Raji (cell line): Measurements from ENCODE around the gene SPAG16.

Experiments
- POLR2A ChIP-seq: IDR thresholded peaks from 2 replicates; pipeline ENCODE4 v1.6.1; 2011; ENCODE audit warnings: low read depth, low read length, control low read depth; ENCODE audit not compliant: insufficient read depth

Gene SPAG16

DNA sequence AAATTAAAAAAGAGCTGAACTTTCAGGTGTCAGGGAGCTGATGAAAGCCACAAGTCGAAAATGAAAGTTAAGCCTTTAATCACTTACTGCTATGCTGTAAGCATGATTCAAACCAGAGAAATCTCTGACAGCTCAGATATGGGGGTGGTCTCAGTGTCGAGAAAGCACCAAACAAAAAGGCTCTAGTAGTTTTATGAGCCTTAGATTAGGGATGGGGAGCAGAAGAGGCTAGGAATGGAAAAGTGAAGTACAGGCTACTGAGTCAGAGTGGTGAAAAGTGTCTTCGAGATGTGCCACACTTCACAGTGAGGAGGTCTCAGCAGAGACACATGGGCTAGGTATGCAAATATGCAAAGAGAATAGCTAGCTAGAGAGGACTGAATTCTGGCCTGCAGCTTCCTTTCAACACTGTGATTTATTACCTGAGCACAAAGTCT is 482.2 kb downstream of the SPAG16 start:
- TF ChIP-seq POLR2A, result no peak

- TF ChIP-seq POLR2A, result no peak
These were observed 503.6 kb downstream of the SPAG16 start for GRCh38 chr2:213787869-213788268.

- no peak for TF ChIP-seq POLR2A
These were observed 505.7 kb downstream of the SPAG16 start for GRCh38 chr2:213789940-213790339.

DNA sequence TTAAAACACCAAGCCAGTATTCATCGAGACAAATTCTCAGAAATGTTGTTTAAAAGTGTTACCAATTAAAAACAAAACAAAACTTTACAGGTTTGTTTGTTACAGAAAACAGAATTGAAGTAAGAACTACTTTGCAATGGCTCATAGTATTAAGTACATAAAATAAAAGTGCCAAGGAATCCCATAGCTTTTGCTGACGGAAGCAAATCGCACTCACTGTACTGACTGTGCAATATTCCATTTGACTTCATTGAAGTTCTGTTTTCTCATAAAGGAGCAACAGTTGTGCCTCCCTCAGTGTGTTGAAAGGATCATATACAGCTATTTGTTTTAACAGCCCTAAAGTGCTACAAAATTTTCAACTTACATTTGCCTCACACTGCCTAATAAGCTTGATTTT is 507.8 kb downstream of the SPAG16 start:
- TF ChIP-seq POLR2A, result no peak

GRCh38 chr2:213806125-213806726 is 522.0 kb downstream of the SPAG16 start:
- no peak for TF ChIP-seq POLR2A

GRCh38 chr2:213816583-213816982 is 532.3 kb downstream of the SPAG16 start:
- no peak for TF ChIP-seq POLR2A

DNA sequence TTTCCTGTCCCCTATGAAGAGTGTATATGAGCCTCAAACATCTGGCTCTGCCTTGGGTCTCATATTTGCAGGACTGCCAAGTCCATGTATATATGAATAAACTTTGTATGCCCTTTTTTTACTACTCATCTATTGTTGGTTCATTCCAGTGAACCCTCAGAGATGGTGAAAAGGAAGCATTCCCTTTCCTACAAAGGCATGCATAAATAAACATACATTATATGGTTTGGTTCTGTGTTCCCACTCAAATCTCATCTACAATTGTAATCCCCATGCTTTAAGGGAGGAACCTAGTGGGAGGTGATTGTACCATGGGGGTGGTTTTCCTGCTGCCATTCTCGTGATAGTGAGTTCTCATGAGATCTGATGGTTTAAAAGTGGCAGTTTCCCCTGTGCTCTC is 534.2 kb downstream of the SPAG16 start:
- TF ChIP-seq POLR2A, result no peak

- TF ChIP-seq POLR2A, result no peak
These were observed 550.1 kb downstream of the SPAG16 start for GRCh38 chr2:213834331-213834730.

GRCh38 chr2:213834746-213835145 is 550.5 kb downstream of the SPAG16 start:
- TF ChIP-seq POLR2A, result no peak

GRCh38 chr2:213846856-213847255 is 562.6 kb downstream of the SPAG16 start:
- TF ChIP-seq POLR2A, result no peak

- no peak for TF ChIP-seq POLR2A
These were observed 563.1 kb downstream of the SPAG16 start for GRCh38 chr2:213847316-213847715.

- TF ChIP-seq POLR2A, result no peak
These were observed 564.4 kb downstream of the SPAG16 start for GRCh38 chr2:213848631-213849030.

DNA sequence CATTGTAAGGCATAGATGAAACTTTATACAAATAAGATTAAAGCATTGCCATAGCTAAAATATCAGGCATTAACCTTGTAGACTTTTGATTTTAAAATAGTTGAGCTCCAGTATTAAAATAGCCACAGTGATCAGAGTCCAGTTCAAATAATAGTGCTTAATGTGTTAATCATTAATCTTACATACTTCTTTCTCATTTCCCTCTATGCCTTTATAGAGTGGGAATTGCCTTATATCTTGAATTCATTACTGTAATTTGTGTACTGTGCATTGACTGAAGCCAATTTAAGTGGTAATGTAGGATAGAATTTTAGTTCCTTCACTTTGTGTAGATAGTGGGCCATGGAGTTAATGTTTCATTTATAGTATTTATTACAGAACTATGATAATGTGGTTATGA is 577.4 kb downstream of the SPAG16 start:
- no peak for TF ChIP-seq POLR2A

DNA sequence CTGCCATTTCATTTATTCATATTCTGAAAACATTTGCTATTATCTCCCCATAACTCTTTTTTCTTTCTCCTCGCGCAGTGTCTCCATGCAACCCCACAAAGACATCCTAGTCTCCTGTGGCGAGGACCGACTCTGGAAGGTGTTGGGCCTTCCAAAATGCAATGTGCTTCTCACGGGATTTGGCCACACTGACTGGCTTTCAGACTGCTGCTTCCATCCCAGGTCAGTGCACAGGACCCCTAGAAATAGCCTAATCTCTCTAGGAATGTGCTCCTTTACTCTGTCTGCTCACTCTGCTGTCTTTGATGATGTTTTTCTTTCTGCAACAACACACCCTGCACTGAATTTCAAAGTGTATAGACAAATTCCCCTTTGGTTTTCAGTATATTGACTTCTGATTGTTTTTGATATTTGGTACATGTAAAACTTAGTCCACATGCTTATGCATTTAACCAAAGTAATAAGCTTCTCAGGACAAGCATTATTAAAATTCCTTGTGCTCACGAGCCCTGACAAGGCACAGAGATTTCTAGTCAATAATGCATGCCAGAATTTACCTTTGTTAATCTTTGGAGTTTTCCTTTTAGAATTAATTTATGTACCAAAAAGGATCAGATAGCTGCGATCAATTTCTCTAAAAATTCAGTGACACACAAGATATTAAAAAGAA is 578.3 kb downstream of the SPAG16 start:
- no peak for TF ChIP-seq POLR2A

GRCh38 chr2:213863541-213863940 is 579.3 kb downstream of the SPAG16 start:
- TF ChIP-seq POLR2A, result no peak

DNA sequence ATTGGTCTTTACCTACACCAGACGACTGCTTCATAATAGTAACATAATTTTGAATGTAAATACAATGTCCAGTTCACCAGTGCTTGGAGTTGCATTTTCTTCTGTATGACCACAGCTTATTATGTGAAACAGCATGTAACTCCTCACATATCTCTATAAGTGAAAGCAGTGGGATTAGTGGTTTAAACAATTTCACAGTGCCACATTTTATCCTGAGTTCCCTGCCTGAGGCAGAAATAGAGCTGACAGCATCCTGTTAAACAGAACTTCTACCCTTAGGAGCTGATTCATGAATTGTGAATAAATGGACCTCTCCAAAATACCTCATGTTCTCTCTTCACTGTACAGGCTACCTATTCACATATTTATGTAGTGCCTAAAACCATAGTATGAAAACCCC is 584.3 kb downstream of the SPAG16 start:
- no peak for TF ChIP-seq POLR2A

DNA sequence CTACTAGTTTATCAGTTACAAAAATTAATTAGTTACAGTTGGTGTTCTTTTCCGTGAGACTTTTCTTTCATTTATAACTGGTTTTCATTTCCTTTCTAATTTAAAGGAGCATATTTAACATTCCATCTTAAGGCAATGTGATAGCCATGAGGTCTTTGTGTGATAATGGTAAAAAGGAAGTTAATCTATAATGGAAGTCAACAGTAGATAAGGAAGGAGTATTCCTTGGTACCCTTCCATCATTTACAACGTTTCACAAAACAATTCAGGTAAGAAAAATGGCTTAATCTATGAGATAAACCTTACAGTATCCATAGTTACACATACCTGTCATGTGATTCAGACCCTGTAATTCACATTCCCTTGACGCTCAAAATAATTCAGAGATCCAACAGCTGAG is 601.2 kb downstream of the SPAG16 start:
- no peak for TF ChIP-seq POLR2A
